Left hindlimb (tissue), 1 donor: Measurements from ENCODE around the gene F13A1.

ENCODE experiments used
- DNase-seq: peaks from one replicate; pipeline ENCODE4 v3.0.0-alpha.2; 2018

F13A1 gene

GRCh38 chr6:6191476-6191875 lies 129.0 kb downstream of the F13A1 start:
- no peak for DNase-seq

GRCh38 chr6:6180684-6181083 lies 139.8 kb downstream of the F13A1 start:
- DNase-seq: no peak

GRCh38 chr6:6179858-6180623 lies 140.4 kb downstream of the F13A1 start:
- DNase-seq: no peak

- DNase-seq: no peak
These were observed 141.7 kb downstream of the F13A1 start for GRCh38 chr6:6178795-6179194.

- DNase-seq: no peak
These were observed 142.7 kb downstream of the F13A1 start for GRCh38 chr6:6177754-6178153.

- no peak for DNase-seq
These were observed 143.8 kb downstream of the F13A1 start for GRCh38 chr6:6176586-6177228.

GRCh38 chr6:6176127-6176526 lies 144.3 kb downstream of the F13A1 start:
- DNase-seq: no peak

- no peak for DNase-seq
These were observed 151.3 kb downstream of the F13A1 start for GRCh38 chr6:6169141-6169540.

GRCh38 chr6:6166064-6166463 lies 154.4 kb downstream of the F13A1 start:
- DNase-seq: no peak

GRCh38 chr6:6164367-6164766 lies 156.1 kb downstream of the F13A1 start:
- DNase-seq: no peak

- DNase-seq: no peak
These were observed 166.1 kb downstream of the F13A1 start for GRCh38 chr6:6154335-6154734.

- no peak for DNase-seq
These were observed 168.4 kb downstream of the F13A1 start for GRCh38 chr6:6152060-6152459.

- no peak for DNase-seq
These were observed 172.2 kb downstream of the F13A1 start for GRCh38 chr6:6148192-6148815.

GRCh38 chr6:6131492-6132109 lies 188.9 kb downstream of the F13A1 start:
- DNase-seq: no peak

- no peak for DNase-seq
These were observed 195.0 kb downstream of the F13A1 start for GRCh38 chr6:6125495-6125894.

- DNase-seq: no peak
These were observed 196.7 kb downstream of the F13A1 start for GRCh38 chr6:6123803-6124202.

- DNase-seq: no peak
These were observed 198.5 kb downstream of the F13A1 start for GRCh38 chr6:6121943-6122342.

GRCh38 chr6:6105472-6106036 lies 214.9 kb downstream of the F13A1 start:
- no peak for DNase-seq
